HG02884 (cell line): ENCODE data around the gene NUP93.

Source experiments
- ATAC-seq: cut with Tn5 transposase; IDR thresholded peaks from one replicate; pipeline ENCODE4 v1.9.1; 2021; ENCODE audit warnings: mild to moderate bottlenecking, moderate library complexity; ENCODE audit not compliant: unreplicated experiment

NUP93 gene

GRCh38 chr16:56842133-56842532, 112.2 kb downstream of the NUP93 start:
- no peak for ATAC-seq

GRCh38 chr16:56844056-56844455, 114.1 kb downstream of the NUP93 start:
- no peak for ATAC-seq

GRCh38 chr16:56847173-56847910, 117.4 kb downstream of the NUP93 start:
- no peak for ATAC-seq

GRCh38 chr16:56848029-56848936, 118.4 kb downstream of the NUP93 start:
- ATAC-seq: no peak

- no peak for ATAC-seq
Observed at GRCh38 chr16:56848955-56849689, 119.2 kb downstream of the NUP93 start.

- ATAC-seq: no peak
Observed at GRCh38 chr16:56849690-56850680, 120.1 kb downstream of the NUP93 start.

GRCh38 chr16:56851671-56852400, 121.9 kb downstream of the NUP93 start:
- ATAC-seq: no peak

GRCh38 chr16:56852401-56852730, 122.4 kb downstream of the NUP93 start:
- ATAC-seq: no peak

GRCh38 chr16:56852968-56853367, 123.0 kb downstream of the NUP93 start:
- ATAC-seq: no peak

GRCh38 chr16:56855201-56855600, 125.3 kb downstream of the NUP93 start:
- ATAC-seq: no peak

- ATAC-seq: no peak
Observed at GRCh38 chr16:56855946-56856345, 126.0 kb downstream of the NUP93 start.

- ATAC-seq: no peak
Observed at GRCh38 chr16:56856876-56857447, 127.0 kb downstream of the NUP93 start.

- no peak for ATAC-seq
Observed at GRCh38 chr16:56858374-56858773, 128.4 kb downstream of the NUP93 start.

GRCh38 chr16:56859636-56860035, 129.7 kb downstream of the NUP93 start:
- no peak for ATAC-seq

GRCh38 chr16:56860226-56861020, 130.5 kb downstream of the NUP93 start:
- peak; percentile 59 for ATAC-seq

- no peak for ATAC-seq
Observed at GRCh38 chr16:56861092-56861610, 131.2 kb downstream of the NUP93 start.

- ATAC-seq: no peak
Observed at GRCh38 chr16:56861756-56862155, 131.8 kb downstream of the NUP93 start.

- ATAC-seq: no peak
Observed at GRCh38 chr16:56862776-56863175, 132.8 kb downstream of the NUP93 start.
